GM20000 (cell line): ENCODE measurements around the gene IL1R2.
"Not testable (repeated sequence)": the region's sequence is repeated elsewhere in the genome, so short reads cannot be mapped to it uniquely, and the experiment has no call there.

Source experiments
- DNase-seq: peaks from one replicate; pipeline ENCODE4 v3.0.0; 2012; ENCODE audit warnings: low spot score
- TF ChIP-seq, protein P1 (sequence below): IDR thresholded peaks from 2 replicates; pipeline ENCODE4 v1.5.1; 2012; ENCODE audit warnings: mild to moderate bottlenecking, control low read depth; ENCODE audit errors: extremely low read depth, missing control alignments

Gene IL1R2

DNA sequence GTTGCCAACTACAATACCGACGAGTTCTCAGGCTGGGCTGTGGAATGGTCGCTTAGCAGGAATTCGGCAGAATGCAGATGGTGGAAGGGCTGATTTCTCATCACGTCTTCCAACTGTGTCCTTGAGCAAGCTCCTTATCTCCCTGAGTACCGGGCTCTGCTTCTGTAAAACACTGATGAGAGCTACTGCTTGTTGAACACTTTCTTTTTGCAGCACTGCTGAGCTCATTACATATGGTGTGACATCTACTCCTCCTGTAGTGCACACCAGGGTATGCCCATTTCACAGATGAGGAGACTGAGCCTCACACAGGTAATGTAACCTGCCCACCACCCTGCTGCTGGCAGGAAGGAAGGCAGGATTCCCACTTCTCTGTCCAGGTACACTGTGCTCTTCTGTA is 8.3 kb downstream of the IL1R2 start:
- no peak for DNase-seq
- TF ChIP-seq, protein P1, sequence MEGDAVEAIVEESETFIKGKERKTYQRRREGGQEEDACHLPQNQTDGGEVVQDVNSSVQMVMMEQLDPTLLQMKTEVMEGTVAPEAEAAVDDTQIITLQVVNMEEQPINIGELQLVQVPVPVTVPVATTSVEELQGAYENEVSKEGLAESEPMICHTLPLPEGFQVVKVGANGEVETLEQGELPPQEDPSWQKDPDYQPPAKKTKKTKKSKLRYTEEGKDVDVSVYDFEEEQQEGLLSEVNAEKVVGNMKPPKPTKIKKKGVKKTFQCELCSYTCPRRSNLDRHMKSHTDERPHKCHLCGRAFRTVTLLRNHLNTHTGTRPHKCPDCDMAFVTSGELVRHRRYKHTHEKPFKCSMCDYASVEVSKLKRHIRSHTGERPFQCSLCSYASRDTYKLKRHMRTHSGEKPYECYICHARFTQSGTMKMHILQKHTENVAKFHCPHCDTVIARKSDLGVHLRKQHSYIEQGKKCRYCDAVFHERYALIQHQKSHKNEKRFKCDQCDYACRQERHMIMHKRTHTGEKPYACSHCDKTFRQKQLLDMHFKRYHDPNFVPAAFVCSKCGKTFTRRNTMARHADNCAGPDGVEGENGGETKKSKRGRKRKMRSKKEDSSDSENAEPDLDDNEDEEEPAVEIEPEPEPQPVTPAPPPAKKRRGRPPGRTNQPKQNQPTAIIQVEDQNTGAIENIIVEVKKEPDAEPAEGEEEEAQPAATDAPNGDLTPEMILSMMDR = no peak

DNA sequence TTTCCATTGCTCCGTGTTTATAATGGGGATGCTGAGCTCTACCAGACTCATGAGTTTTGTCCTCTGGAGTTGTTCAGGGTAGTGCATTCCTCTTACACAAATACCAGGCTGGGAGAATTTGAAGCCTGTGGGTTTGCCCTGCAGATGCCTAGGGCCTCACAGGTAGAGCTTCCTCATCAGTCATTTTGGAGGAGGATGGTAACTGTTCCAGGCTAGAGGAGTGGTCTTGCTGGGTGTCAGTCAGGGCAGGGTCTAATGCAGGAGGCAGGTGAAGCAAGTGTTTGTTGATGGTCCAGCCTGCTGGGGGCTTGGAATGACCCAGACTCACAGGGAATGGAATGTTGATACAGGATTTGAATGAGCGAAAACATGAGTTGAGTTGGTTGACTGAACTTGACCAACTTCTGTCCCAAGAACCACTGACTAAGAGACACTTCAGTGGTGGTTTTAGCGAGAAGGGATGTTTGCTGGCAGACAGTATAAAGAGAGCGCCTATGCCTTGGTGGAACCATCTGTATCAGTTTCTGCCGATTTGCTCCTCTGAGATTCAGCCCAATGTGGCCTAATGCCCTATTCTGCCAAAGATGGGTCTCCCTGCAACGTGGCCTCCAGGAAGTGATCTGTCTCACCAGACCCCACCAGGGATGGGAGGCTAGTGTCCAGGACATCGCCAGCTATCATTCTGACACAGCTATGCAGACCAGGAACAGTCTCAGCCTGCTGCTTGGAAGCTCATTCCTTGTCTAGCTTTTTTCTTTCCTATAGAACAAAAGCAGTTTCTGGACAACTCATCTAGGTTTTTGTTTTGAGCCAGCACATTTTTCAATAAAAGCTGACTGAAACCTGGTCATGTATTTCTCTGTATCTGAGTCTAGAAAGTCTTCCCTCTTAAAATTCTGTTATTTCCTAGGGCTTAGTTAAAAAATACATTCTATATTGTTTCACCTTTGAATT is 9.3 kb downstream of the IL1R2 start:
- TF ChIP-seq, protein P1 = no peak
- no peak for DNase-seq

DNA sequence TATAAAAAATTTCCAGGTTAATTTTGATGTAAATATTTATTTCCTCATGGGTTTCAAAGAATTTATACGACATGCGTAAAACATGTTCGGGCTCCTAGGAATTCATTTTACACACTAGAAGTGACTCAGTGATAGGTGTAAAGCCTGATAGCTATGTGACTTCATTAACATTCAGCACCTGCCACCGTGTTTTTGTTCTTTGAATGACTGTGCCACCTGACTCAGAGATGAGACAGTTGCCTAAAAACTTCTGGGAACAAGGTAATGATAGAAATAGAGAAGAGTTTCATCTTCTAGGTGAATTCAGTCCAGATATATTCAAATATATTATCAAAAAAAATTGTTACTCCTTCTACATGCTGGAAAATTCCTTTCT is 10.0 kb downstream of the IL1R2 start:
- TF ChIP-seq, protein P1 = no peak
- no peak for DNase-seq

DNA sequence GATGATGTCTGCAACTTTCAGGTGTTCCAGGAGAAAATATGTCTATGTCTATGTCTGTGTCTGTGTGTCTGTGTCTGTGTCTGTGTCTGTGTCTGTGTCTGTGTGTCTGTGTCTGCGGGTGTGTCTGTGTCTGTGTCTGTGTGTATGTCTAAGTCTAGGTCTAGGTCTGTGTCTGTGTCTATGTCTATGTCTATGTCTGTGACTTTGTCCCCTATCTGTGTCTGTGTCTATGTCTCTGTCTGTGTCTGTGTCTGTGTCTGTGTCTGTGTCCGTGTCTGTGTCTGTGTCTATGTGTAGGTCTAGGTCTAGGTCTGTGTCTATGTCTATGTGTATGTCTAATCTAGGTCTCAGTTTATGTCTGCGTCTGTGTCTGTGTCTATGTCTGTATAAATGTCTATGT is 10.5 kb downstream of the IL1R2 start:
- no peak for DNase-seq
- TF ChIP-seq, protein P1 = no peak

DNA sequence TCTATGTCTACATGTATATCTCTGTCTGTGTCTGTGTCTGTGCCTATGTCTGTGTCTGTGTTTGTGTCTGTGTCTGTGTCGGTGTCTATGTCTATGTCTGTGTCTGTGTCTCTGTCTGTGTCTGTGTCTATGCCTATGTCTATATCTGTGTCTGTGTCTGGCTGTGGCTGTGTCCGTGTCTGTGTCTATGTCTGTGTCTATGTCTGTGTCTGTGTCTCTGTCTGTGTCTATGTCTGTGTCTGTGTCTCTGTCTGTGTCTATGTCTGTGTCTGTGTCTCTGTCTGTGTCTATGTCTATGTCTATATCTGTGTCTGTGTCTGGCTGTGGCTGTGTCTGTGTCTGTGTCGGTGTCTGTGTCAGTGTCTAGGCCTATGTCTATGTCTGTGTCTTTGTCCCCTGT is 11.1 kb downstream of the IL1R2 start:
- not testable (repeated sequence) for DNase-seq

DNA sequence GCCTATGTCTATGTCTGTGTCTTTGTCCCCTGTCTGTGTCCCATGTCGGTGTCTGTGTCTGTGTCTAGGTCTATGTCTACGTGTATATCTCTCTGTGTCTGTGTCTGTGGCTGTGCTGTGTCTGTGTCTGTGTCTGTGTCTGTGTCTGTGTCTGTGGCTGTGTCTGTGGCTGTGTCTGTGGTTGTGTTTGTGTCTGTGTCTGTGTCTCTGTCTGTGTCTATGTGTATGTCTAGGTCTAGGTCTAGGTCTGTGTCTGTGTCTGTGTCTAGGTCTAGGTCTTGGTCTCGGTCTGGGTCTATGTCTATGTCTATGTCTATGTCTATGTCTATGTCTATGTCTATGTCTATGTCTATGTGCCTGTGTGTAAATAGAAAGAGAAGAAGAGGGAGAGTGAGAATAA is 11.9 kb downstream of the IL1R2 start:
- TF ChIP-seq, protein P1 = no peak
- no peak for DNase-seq

DNA sequence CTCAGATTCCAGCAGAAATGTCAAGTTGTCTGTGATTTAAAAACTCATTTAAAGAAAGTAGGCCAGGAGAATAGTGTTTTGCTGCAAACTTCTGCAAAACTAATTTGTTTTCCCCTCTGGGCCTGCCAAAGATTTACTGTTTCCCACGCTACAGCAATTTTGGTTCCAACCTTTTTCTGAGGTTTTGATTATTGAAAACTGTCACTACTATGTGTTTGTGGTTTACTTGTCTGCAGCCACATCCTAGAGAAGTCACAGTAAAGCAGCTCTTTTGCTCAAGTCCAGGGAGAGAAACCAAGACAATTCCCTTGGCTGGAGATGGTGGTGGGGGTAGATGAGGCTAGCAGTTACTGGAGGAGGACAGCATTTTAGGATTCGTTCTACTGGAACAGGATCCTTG is 12.8 kb downstream of the IL1R2 start:
- TF ChIP-seq, protein P1 = no peak
- no peak for DNase-seq

DNA sequence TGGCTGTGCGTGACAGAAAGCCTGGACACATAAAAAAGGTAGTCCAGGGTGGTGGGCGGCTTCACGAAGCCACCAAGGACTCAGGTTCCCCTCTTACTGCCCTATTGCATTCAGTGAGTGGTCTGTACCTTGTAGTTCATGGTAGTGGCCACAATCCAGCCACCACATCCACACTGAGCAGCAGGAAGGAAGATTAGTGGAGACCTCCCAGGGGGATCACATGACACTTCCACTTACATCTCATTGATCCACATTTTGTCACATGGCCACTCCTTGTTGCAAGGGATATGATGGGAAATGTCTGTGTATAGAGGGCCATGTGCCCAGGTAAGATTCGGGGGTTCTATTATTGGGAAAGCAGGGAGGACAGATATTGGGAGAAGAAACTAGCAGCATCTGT is 13.7 kb downstream of the IL1R2 start:
- no peak for DNase-seq
- TF ChIP-seq, protein P1 = no peak
